Suprapubic skin (tissue), 3 donors: ENCODE results near the gene SOAT1.

Experiments used
- POLR2A ChIP-seq, 2 donors: fragments of 450-650 bp; IDR thresholded peaks; one replicate each; pipeline ENCODE4 v1.6.1; 2017; ENCODE audit warnings: antibody characterized with exemption in 2 of 2, mild to moderate bottlenecking in 2 of 2, moderate library complexity in 2 of 2
- TF ChIP-seq, protein P1 (sequence below), 2 donors: fragments of 200-600 bp in 1 of 2; fragments of 450-650 bp in 1 of 2; sonication (generic) in 1 of 2; IDR thresholded peaks; one replicate each; pipeline ENCODE4 v1.5.1; 2016 to 2019; ENCODE audit warnings: antibody characterized with exemption in 2 of 2, mild to moderate bottlenecking in 1 of 2, moderate library complexity in 1 of 2

DNA sequence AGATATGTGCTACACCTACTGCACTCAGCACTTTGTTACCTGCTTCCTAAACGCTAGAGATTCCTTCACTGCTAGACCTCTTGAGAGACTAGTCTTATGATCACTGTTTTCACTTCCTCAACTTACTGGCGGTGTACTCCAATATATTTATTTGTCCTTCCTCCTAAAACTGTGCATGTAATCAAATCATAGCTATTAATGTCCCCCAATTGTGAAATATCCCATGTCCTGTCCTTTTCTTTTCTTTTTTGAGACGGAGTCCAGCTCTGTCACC lies 3.4 kb downstream of the SOAT1 start:
- TF ChIP-seq, protein P1, sequence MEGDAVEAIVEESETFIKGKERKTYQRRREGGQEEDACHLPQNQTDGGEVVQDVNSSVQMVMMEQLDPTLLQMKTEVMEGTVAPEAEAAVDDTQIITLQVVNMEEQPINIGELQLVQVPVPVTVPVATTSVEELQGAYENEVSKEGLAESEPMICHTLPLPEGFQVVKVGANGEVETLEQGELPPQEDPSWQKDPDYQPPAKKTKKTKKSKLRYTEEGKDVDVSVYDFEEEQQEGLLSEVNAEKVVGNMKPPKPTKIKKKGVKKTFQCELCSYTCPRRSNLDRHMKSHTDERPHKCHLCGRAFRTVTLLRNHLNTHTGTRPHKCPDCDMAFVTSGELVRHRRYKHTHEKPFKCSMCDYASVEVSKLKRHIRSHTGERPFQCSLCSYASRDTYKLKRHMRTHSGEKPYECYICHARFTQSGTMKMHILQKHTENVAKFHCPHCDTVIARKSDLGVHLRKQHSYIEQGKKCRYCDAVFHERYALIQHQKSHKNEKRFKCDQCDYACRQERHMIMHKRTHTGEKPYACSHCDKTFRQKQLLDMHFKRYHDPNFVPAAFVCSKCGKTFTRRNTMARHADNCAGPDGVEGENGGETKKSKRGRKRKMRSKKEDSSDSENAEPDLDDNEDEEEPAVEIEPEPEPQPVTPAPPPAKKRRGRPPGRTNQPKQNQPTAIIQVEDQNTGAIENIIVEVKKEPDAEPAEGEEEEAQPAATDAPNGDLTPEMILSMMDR (IDR thresholded peaks at IDR 0.05): no peak
- TF ChIP-seq POLR2A (IDR thresholded peaks at IDR 0.05): no peak
